OCI-LY7 (cell line): ENCODE measurements around the gene CA11.

Experiments
- CTCF ChIP-seq: fragments of 200-600 bp; sonication (generic); conservative IDR thresholded peaks from 2 replicates; pipeline ENCODE4 v1.5.1; 2014; ENCODE audit warnings: mild to moderate bottlenecking, antibody characterized with exemption, low read length, moderate library complexity, mixed read lengths
- EZH2phosphoT487 ChIP-seq: fragments of 200-600 bp; sonication (generic); IDR thresholded peaks from 2 replicates; pipeline ENCODE4 v1.6.1; 2018; ENCODE audit warnings: low read depth, borderline replicate concordance, mild to moderate bottlenecking, mixed run types, antibody characterized with exemption, low read length, moderate library complexity, mixed read lengths

- TF ChIP-seq CTCF (no peak), EZH2phosphoT487 (no peak)
Observed at GRCh38 chr19:48672994-48673393, 27.0 kb upstream of the CA11 start, which contains the start of gene NTN5.
